DMS114 treated with DMSO at 0.1 percent for 48 hours (cell line): ENCODE measurements around the gene DCPS.
"Not testable (repeated sequence)": the region's sequence is repeated elsewhere in the genome, so short reads cannot be mapped to it uniquely, and the experiment has no call there.

Source experiments
- DNase-seq: peaks from one replicate; lab custom pipeline; 2025; ENCODE audit not compliant: unreplicated experiment; lab: John Stamatoyannopoulos, UW

Gene DCPS

DNA sequence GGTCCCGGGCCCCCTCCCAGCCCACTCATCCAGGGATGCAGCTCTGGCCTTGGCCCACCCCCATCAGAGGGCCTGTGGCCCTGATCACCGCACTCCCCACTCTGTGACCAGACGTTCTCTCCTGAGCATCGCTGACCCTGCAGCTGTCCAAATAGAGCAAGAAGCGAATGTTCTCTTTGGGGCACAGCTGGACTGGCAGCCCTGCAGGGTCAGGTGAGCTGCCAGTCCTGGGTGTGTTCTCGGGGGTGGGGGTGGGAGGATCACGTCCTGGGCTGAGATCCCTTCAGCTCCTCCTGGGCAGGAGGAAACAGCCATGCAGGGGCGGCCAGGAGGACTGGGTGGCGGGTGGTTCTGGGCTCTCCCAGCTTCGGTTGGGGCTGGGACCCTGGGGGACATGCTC, 78.1 kb downstream of the DCPS start:
- not testable (repeated sequence) for DNase-seq

DNA sequence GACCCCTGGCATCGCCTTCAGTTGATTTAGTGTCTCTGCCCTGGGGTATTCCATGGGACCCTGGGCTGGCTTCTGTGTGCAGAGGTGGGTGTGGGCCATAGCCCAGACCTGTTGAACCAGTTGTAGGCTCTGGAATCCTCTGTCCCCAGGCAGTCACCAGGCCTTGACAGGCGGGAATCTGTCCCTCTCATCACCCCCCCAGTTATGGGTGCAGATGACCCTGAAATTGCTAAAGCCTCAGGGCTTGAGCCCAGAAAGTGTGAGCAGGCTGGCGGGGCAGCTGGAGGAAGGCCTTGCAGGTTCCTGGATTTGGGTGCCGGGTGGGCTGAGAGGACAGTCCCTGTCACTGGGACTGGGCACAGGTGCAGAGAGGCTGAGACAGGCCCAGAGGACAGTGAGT, 78.8 kb downstream of the DCPS start:
- DNase-seq: not testable (repeated sequence)

- DNase-seq: no peak
Observed at GRCh38 chr11:126383339-126384335, 79.8 kb downstream of the DCPS start.

GRCh38 chr11:126384449-126385070, 80.7 kb downstream of the DCPS start:
- DNase-seq: no peak

DNA sequence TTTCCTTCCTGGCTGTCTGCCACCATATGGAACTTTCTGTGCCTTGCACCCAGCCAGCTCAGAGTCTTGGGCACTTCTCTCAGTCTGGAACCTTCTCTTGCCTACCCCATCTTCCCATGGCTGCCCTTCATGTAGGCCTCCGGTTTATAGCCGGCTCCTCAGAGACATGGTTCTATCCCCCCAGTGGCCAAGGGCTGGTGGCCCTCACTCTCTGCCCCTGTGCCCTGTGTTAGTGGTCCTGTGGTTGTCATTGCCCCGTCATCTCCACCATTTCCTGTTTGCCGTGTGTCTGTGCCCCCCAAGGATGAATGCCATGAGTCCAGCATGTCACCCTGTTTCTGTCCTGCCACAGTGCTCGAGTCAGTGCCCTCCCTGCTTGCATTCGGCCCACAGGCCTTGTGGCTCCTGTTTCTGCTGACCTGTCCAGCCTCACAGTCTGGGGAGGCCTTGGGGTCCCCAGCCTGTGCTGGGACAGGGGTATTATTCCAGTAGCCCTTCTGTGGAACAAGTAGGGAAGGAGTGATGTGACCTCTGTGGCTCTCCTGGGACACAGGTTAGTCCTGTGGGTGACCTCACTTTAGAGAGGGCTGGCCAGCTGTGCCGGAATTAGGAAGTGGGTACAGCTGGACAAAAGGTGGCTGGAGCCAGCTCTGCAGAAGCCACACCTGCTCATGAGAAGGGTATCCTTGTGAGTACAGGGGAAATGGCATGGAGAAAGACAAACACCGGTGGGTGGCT, 82.3 kb downstream of the DCPS start:
- DNase-seq: no peak

DNA sequence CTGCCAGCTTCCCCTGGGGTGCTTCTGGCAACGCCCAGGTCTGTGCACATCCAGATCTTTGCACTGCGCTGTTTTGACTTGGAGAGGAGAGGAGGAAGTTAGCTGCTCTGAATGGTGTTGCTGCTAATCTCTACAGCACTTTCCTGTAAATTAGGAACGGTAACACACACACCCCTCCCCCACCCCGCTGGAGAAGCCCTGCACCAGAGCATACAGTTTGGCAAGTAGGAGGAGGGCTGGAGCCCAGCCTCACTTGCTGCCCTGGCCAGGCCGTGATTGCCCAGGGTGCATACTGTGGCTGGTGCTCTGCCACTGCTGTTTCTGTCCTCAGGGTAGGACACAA, 82.8 kb downstream of the DCPS start:
- DNase-seq: not testable (repeated sequence)

GRCh38 chr11:126387857-126388256, 84.0 kb downstream of the DCPS start:
- DNase-seq: no peak

DNA sequence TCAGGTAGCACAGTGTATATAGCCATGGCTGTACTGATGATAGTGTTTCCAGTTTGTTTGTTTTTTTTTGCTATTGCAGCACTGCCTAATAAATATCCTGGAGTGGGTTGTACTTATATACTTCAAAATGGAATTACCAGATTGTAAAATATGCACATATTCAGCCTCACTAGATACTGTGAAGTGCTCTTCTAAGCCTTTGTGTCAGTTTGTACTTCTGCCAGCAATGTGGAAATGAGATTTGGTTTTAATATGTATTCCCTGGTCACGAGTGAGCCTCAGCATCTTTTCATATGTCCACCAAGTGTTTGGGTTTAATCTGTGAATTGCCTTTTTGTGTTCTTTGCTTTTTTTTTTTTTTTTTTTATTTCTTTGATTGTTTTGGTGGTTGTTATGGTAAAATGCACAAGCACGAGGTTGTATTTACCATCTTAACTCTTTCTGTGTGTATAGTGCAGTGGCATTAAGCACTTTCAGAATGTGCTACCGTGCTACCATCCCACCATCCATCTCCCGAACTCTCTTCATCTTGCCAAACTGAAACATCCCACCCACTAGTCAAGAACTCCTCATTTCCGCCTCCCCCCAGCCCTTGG, 86.5 kb downstream of the DCPS start:
- no peak for DNase-seq

- DNase-seq: no peak
Observed at GRCh38 chr11:126391286-126391954, 87.6 kb downstream of the DCPS start.

DNA sequence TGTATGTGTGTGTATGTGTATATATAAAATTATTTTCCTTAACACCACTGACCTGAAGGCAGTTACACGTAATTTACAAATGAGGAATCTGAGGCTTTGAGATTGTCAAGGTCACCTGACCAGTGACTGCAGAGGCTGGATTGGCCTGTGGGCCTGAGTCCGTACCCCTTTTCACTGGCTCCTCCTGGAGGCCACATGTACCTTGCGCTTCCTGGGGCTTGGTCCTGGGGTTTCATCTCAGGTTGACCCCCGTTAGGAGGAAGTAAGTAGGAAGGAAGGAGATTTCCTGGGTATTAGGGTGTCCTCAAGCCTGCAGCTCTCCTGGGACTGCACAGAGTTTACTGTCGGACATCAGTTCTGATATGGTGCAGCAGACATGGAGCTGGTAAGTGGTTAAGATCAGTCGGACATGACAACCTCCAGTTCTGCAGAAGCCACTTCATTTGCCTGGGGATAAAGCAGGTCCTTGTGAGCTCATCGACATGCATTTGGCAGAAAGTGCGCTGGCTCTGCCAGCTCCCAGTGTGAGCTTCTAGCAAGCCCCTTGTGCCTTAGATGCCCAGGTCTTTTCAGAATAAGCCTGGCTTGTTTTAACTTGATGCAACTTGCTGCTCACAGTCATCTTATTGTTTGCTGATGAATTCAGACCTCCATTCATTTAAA, 88.2 kb downstream of the DCPS start:
- DNase-seq: no peak

GRCh38 chr11:126392633-126393013, 88.8 kb downstream of the DCPS start:
- no peak for DNase-seq

- DNase-seq: no peak
Observed at GRCh38 chr11:126393143-126393542, 89.3 kb downstream of the DCPS start.

DNA sequence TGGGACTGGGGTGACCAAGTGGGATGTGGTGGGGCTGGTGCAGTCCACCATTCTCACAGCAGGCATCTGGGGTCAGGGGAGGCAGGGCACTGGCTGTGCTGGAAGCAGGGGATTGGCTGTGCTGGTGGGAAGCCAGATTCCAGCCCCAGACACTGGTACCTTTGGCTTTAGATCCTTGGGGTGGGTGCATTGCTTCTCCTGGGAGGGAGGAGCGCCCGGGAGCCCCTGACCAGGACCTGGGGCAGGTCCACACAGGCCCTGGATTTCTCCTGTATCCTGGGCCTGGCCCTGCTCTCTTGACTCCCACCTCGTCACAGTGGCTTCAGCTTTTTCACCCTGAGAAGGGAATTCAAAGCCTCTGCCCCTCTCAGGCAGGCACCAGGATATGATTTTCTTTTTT, 90.2 kb downstream of the DCPS start:
- no peak for DNase-seq

DNA sequence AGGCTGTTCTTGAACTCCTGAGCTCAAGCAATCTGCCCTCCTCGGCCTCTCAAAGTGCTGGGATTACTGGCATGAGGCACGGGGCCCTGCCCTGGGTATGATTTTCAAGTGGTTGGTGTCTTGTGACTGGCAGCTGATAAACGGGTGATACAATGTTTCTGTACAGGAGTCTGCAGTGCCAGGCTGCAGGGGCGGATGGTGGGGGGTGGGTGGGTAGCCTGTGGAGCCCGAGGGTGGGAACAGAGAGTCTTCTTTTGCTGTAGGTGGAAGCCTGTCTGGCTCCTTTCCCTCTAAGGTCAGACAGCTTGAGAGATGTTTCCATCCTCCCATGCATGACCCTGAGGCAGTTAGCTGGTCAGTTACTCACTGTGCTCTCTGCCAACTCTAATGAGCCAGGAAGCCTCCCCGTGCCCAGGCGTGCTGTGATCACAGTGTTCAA, 90.8 kb downstream of the DCPS start:
- not testable (repeated sequence) for DNase-seq
